ENCODE results near the gene TSFM.

TSFM gene

GRCh38 chr12:57769594-57769993 is 13.0 kb upstream of the TSFM start:
- Histone ChIP-seq H3K9me3 (ENCODE audit: control insufficient read depth, insufficient read depth, low read depth, low read length) (no peaks in the 10 kb centered on the region), H3K36me3 (ENCODE audit: control insufficient read depth in 2 of 2, insufficient read depth in 1 of 2, low read length in 2 of 2) (peaks cover 5 to 32% of the 10 kb centered on the region in 2 experiments; a peak in 2 of 3 replicates), H3K27ac (ENCODE audit: extremely low read depth, low read depth, low read length) (no peak overlapping the region), H3K4me3 (ENCODE audit: low read depth, low read length) (no peak overlapping the region), H3K4me1 (ENCODE audit: control insufficient read depth, insufficient read depth, low read length) (peaks cover 21% of the 10 kb centered on the region)
- CTCF ChIA-PET: interaction anchor here (0.6 to 2.1 kb wide), 2 partner anchors 10 to 103 kb away, joined by 4 to 6 read pairs; no protein-coding TSS in a partner anchor
- TF ChIP-seq ZNF175 (tag by site-specific recombination; IDR thresholded peaks at IDR 0.05): no peak
- TF ChIP-seq ZNF600 (tag by site-specific recombination; IDR thresholded peaks at IDR 0.05): peak; percentile 46
- POLR2A ChIA-PET: no interaction called here

GRCh38 chr12:57770734-57771133 is 11.9 kb upstream of the TSFM start:
- H3K9me3 ChIP-seq (ENCODE audit: control insufficient read depth, insufficient read depth, low read depth, low read length): no peaks in the 10 kb centered on the region
- H3K27ac ChIP-seq (ENCODE audit: extremely low read depth, low read depth, low read length): no peak overlapping the region
- CTCF ChIA-PET: interaction anchor here (0.6 to 2.1 kb wide), 3 partner anchors 11 to 134 kb away, joined by 3 to 6 read pairs (median 3); no protein-coding TSS in a partner anchor
- peaks cover 21% of the 10 kb centered on the region for H3K4me1 ChIP-seq (ENCODE audit: control insufficient read depth, insufficient read depth, low read length)
- POLR2A ChIA-PET: no interaction called here
- peaks cover 5 to 37% of the 10 kb centered on the region in 2 experiments; a peak in 2 of 3 replicates for H3K36me3 ChIP-seq (ENCODE audit: control insufficient read depth in 2 of 2, insufficient read depth in 1 of 2, low read length in 2 of 2)
- H3K4me3 ChIP-seq (ENCODE audit: low read depth, low read length): no peak overlapping the region
- TF ChIP-seq ZNF501 (tag by site-specific recombination; IDR thresholded peaks at IDR 0.05) (no peak), KLF17 (tag by site-specific recombination; IDR thresholded peaks at IDR 0.05) (no peak), ZNF544 (tag by site-specific recombination; IDR thresholded peaks at IDR 0.05) (no peak), ZNF555 (tag by site-specific recombination; conservative IDR thresholded peaks at IDR 0.05) (no peak), KLF16 (tag by site-specific recombination; IDR thresholded peaks at IDR 0.05) (no peak), GLIS2 (tag by site-specific recombination; IDR thresholded peaks at IDR 0.05) (no peak), PRDM6 (tag by site-specific recombination; IDR thresholded peaks at IDR 0.05) (no peak), ZNF202 (tag by site-specific recombination; IDR thresholded peaks at IDR 0.05; ENCODE audit: borderline replicate concordance) (no peak), ZNF341 (tag by site-specific recombination; IDR thresholded peaks at IDR 0.05; ENCODE audit: low read depth) (no peak), HIC1 (tag by site-specific recombination; IDR thresholded peaks at IDR 0.05) (no peak), SP3 (tag by site-specific recombination; IDR thresholded peaks at IDR 0.05) (no peak), ZNF19 (tag by site-specific recombination; IDR thresholded peaks at IDR 0.05; ENCODE audit: low read depth) (no peak), YY1 (tag by site-specific recombination; IDR thresholded peaks at IDR 0.05) (no peak), ZNF416 (tag by site-specific recombination; IDR thresholded peaks at IDR 0.05) (no peak), ZNF112 (tag by site-specific recombination; IDR thresholded peaks at IDR 0.05) (no peak), ZNF596 (tag by site-specific recombination; IDR thresholded peaks at IDR 0.05) (no peak), ZSCAN5A (tag by site-specific recombination; IDR thresholded peaks at IDR 0.05) (no peak)

Measured in HEK293 (cell line).